Measurements from ENCODE around the gene TMEM115.

TMEM115 gene, protein sequence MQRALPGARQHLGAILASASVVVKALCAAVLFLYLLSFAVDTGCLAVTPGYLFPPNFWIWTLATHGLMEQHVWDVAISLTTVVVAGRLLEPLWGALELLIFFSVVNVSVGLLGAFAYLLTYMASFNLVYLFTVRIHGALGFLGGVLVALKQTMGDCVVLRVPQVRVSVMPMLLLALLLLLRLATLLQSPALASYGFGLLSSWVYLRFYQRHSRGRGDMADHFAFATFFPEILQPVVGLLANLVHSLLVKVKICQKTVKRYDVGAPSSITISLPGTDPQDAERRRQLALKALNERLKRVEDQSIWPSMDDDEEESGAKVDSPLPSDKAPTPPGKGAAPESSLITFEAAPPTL
- long read RNA-seq, transcript TMEM115-201 (2 exons, 2,197 nt), result major isoform, 261 of 261 reads
- long read RNA-seq, partial matches to known transcripts, result 0 of 261 reads
- long read RNA-seq, other reads (novel, unspliced or antisense), result 0 of 261 reads

DNA sequence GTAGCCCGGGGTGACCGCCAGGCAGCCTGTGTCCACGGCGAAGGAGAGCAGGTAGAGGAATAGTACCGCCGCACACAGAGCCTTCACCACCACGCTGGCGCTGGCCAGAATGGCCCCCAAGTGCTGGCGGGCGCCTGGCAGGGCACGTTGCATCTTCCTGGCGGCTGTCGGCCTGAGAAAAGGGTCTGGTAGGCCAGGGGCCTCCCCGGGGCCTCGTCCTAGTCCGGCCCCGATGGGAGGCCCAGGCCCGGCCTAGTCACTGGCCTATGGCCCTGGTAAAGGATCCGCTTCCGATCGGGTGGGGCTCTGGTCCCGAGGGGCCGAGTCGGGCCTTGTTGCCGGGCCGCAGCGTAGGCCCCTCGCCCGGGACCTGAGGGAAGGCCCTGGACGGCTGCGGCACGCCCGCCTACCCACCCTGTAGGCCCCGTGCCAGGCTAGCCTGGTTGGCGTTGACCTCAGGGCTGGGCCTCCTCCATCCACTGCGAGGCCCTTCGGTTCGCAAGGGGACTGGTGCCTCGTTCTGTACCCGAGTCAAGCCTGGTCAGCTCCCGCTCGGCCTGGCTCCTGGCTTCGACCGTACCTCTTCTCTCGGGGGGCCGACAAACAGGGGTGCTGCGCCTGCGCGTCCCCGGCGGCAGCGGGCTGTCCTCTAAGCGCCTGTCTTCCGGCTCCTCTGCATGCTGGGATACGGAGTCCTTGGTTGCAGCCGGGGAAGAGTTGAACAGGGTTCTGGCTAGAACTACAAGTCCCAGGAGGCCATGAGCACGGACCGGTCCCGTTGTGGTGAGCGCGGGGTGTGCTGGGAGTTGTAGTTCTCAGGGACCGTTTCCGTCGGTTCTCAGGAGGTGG, at the start of gene TMEM115:
TMEM115 (minus strand) TSS at position 611 of the 849 bp plus-strand sequence; CDS start at position 153, 458 bp downstream.
- peak within 1 kb of the TSS; percentile 80 for H3K27ac ChIP-seq (replicated peaks)
- no peaks in the 10 kb centered on the region for H3K27me3 ChIP-seq (ENCODE audit: insufficient read depth, poor library complexity, severe bottlenecking)

DNA sequence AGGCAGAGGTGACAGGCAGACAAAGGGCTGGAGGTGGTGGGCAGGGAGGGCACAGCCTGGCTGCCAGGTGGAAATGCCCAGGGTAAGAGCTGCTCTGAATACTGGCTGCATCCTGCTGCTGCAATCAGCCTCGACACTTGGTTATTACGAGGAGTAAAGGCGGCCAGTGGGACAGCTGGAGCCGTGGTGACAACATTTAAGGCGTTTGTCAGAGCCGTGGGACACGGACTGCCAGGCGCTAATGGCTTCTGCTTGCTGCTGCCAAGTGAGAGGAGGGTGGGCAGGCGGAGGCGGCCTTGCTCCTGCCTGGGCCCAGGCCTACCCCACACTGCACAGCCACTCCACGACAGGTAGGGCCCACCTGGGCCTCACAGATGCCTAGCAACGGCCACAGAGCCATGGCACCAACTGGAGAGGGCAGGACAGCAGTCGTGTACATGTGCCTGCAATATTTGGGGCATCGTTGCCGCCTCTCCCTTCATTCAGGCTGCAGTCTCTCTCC, 49.2 kb upstream of the TMEM115 start:
- TF ChIP-seq SPI1 (IDR thresholded peaks at IDR 0.05; ENCODE audit: borderline replicate concordance, low read depth) (no peak), GABPA (IDR thresholded peaks at IDR 0.05; ENCODE audit: low read depth) (no peak), POLR2AphosphoS5 (IDR thresholded peaks at IDR 0.05; ENCODE audit: low read depth) (no peak)
- TF ChIP-seq, protein P1, sequence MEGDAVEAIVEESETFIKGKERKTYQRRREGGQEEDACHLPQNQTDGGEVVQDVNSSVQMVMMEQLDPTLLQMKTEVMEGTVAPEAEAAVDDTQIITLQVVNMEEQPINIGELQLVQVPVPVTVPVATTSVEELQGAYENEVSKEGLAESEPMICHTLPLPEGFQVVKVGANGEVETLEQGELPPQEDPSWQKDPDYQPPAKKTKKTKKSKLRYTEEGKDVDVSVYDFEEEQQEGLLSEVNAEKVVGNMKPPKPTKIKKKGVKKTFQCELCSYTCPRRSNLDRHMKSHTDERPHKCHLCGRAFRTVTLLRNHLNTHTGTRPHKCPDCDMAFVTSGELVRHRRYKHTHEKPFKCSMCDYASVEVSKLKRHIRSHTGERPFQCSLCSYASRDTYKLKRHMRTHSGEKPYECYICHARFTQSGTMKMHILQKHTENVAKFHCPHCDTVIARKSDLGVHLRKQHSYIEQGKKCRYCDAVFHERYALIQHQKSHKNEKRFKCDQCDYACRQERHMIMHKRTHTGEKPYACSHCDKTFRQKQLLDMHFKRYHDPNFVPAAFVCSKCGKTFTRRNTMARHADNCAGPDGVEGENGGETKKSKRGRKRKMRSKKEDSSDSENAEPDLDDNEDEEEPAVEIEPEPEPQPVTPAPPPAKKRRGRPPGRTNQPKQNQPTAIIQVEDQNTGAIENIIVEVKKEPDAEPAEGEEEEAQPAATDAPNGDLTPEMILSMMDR (IDR thresholded peaks at IDR 0.05; ENCODE audit: insufficient read depth, low read length), result no peak
- TF ChIP-seq, protein P2, sequence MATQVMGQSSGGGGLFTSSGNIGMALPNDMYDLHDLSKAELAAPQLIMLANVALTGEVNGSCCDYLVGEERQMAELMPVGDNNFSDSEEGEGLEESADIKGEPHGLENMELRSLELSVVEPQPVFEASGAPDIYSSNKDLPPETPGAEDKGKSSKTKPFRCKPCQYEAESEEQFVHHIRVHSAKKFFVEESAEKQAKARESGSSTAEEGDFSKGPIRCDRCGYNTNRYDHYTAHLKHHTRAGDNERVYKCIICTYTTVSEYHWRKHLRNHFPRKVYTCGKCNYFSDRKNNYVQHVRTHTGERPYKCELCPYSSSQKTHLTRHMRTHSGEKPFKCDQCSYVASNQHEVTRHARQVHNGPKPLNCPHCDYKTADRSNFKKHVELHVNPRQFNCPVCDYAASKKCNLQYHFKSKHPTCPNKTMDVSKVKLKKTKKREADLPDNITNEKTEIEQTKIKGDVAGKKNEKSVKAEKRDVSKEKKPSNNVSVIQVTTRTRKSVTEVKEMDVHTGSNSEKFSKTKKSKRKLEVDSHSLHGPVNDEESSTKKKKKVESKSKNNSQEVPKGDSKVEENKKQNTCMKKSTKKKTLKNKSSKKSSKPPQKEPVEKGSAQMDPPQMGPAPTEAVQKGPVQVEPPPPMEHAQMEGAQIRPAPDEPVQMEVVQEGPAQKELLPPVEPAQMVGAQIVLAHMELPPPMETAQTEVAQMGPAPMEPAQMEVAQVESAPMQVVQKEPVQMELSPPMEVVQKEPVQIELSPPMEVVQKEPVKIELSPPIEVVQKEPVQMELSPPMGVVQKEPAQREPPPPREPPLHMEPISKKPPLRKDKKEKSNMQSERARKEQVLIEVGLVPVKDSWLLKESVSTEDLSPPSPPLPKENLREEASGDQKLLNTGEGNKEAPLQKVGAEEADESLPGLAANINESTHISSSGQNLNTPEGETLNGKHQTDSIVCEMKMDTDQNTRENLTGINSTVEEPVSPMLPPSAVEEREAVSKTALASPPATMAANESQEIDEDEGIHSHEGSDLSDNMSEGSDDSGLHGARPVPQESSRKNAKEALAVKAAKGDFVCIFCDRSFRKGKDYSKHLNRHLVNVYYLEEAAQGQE (IDR thresholded peaks at IDR 0.05; ENCODE audit: insufficient replicate concordance, low read depth), result no peak
- no peak overlapping the region for H3K4me3 ChIP-seq (replicated peaks; ENCODE audit: insufficient read depth, low read length)
- H3K27ac ChIP-seq (replicated peaks), result no peak overlapping the region
- no peak for DNase-seq (ENCODE audit: low read depth in 1 of 2, low spot score in 1 of 2)
- H3K27me3 ChIP-seq (ENCODE audit: insufficient read depth, poor library complexity, severe bottlenecking), result no peaks in the 10 kb centered on the region

More for the DNA sequence above, at the start of gene TMEM115:
- peak; percentile 98 to 99 for DNase-seq (ENCODE audit: low read depth in 1 of 2, low spot score in 1 of 2)
- H3K4me3 ChIP-seq (replicated peaks; ENCODE audit: insufficient read depth, low read length), result peak within 1 kb of the TSS; percentile 85
- TF ChIP-seq POLR2AphosphoS5 (IDR thresholded peaks at IDR 0.05; ENCODE audit: low read depth) (no peak), GABPA (IDR thresholded peaks at IDR 0.05; ENCODE audit: low read depth) (peak; percentile 83), SPI1 (IDR thresholded peaks at IDR 0.05; ENCODE audit: borderline replicate concordance, low read depth) (no peak)
- TF ChIP-seq, protein P2 (IDR thresholded peaks at IDR 0.05; ENCODE audit: insufficient replicate concordance, low read depth), result no peak
- TF ChIP-seq, protein P1 (IDR thresholded peaks at IDR 0.05; ENCODE audit: insufficient read depth, low read length), result no peak

DNA sequence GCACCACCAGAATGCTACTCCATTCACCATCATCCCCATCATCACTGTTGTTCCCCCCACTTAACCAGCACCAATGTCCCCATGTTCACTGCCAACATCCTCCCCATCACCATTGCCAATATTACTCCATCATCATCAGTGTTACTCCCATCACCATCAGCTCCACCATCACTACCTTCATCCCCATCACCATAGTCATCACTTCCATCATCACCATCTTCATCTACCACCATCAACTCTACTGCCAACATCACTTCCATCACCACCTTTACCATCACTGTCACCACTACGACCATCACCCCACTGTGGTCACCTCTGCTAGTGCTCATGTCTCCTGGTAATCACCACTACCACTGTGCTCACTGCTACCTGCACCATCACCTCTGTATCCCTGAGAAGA, 47.2 kb upstream of the TMEM115 start:
- TF ChIP-seq, protein P2 (IDR thresholded peaks at IDR 0.05; ENCODE audit: insufficient replicate concordance, low read depth), result no peak
- TF ChIP-seq POLR2AphosphoS5 (IDR thresholded peaks at IDR 0.05; ENCODE audit: low read depth) (no peak), GABPA (IDR thresholded peaks at IDR 0.05; ENCODE audit: low read depth) (no peak), SPI1 (IDR thresholded peaks at IDR 0.05; ENCODE audit: borderline replicate concordance, low read depth) (no peak)
- H3K4me3 ChIP-seq (replicated peaks; ENCODE audit: insufficient read depth, low read length), result no peak overlapping the region
- no peak for DNase-seq (ENCODE audit: low read depth in 1 of 2, low spot score in 1 of 2)
- H3K27me3 ChIP-seq (ENCODE audit: insufficient read depth, poor library complexity, severe bottlenecking), result no peaks in the 10 kb centered on the region
- no peak overlapping the region for H3K27ac ChIP-seq (replicated peaks)

Data from HL-60 (cell line).